H1 (cell line): ENCODE measurements around the gene SRXN1. TPM values are rescaled to one million over a fixed set of nuclear protein-coding genes. Genes with fewer than 3 reads are reported as not detected.
"Not testable (repeated sequence)": the region's sequence is repeated elsewhere in the genome, so short reads cannot be mapped to it uniquely, and the experiment has no call there.

ENCODE experiments used
- CTCF ChIA-PET: fragments of 300-600 bp; sonication (Branson Sonifier 250); formaldehyde crosslinking; loops from one replicate; lab custom pipeline; 2021; ENCODE audit not compliant: partially characterized antibody; lab: Charles Lee
- POLR2A ChIA-PET: fragments of 300-600 bp; sonication (Branson Sonifier 250); formaldehyde crosslinking; loops from one replicate; lab custom pipeline; 2021; ENCODE audit warnings: inconsistent platforms; ENCODE audit not compliant: partially characterized antibody; lab: Charles Lee
- DNase-seq, 2 experiments: peaks; one replicate each; pipeline versions ENCODE4 v3.0.0 to v3.0.0-alpha.2; 2010 to 2022; ENCODE audit warnings: low spot score in 2 of 2, low read depth in 1 of 2, mixed read lengths in 1 of 2
- FAIRE-seq: peaks from 2 replicates; lab custom pipeline; 2011; peaks lifted over from hg19 to GRCh38; lab: Jason Lieb, UNC
- H2AFZ ChIP-seq: 2 replicates; pipeline ENCODE4 v1.8.1; 2012; ENCODE audit warnings: low read length, inconsistent platforms
- H2AK5ac ChIP-seq: 2 replicates; pipeline ENCODE4 v1.6.1; 2013; ENCODE audit warnings: low read depth, low read length
- H2BK120ac ChIP-seq: replicated peaks from 2 replicates; pipeline ENCODE3; 2013; ENCODE audit warnings: low read depth, low read length, inconsistent platforms
- H2BK12ac ChIP-seq: 2 replicates; pipeline ENCODE4 v1.6.1; 2013; ENCODE audit warnings: low read depth, low read length
- H2BK15ac ChIP-seq: 2 replicates; pipeline ENCODE4 v1.6.1; 2013; ENCODE audit warnings: low read length
- H2BK20ac ChIP-seq: 2 replicates; pipeline ENCODE4 v1.6.1; 2013; ENCODE audit warnings: low read length
- H2BK5ac ChIP-seq: 2 replicates; pipeline ENCODE4 v1.6.1; 2013; ENCODE audit warnings: low read depth, low read length
- H3K14ac ChIP-seq: 2 replicates; pipeline ENCODE4 v1.6.1; 2013; ENCODE audit warnings: inconsistent platforms; ENCODE audit not compliant: insufficient read length
- H3K18ac ChIP-seq: 2 replicates; pipeline ENCODE4 v1.6.1; 2013; ENCODE audit warnings: low read length; ENCODE audit errors: extremely low read depth
- H3K23ac ChIP-seq: 2 replicates; pipeline ENCODE4 v1.6.1; 2013; ENCODE audit warnings: inconsistent platforms; ENCODE audit not compliant: insufficient read length
- H3K23me2 ChIP-seq: 2 replicates; pipeline ENCODE4 v1.6.1; 2013; ENCODE audit warnings: low read depth, low read length
- H3K27ac ChIP-seq: 2 replicates; pipeline ENCODE4 v1.6.1; 2011; ENCODE audit warnings: low read depth, low read length, inconsistent platforms
- H3K27me3 ChIP-seq, 4 experiments: replicated peaks in 1 of 4; 1 replicate in 1 of 4; 2 replicates in 3 of 4; pipeline versions ENCODE4 v1.6.1 to v1.8.1; 2011 to 2013; ENCODE audit warnings: low read length in 3 of 4, mild to moderate bottlenecking in 3 of 4, inconsistent platforms in 2 of 4, mixed read lengths in 2 of 4, moderate library complexity in 1 of 4; ENCODE audit not compliant: control insufficient read depth in 3 of 4, insufficient read depth in 3 of 4; ENCODE audit errors: extremely low read depth in 1 of 4
- H3K36me3 ChIP-seq, 4 experiments: 2 replicates each; pipeline versions ENCODE4 v1.6.1 to v1.8.1; 2011 to 2013; ENCODE audit warnings: mild to moderate bottlenecking in 4 of 4, low read length in 3 of 4, moderate library complexity in 2 of 4, control low read depth in 1 of 4, inconsistent platforms in 1 of 4; ENCODE audit not compliant: insufficient read depth in 4 of 4, control insufficient read depth in 2 of 4
- H3K4ac ChIP-seq: replicated peaks from 2 replicates; pipeline ENCODE3; 2013; ENCODE audit warnings: low read length, low read depth, mixed read lengths, inconsistent platforms; ENCODE audit not compliant: insufficient read length
- H3K4me1 ChIP-seq, 4 experiments: replicated peaks in 1 of 4; 1 replicate in 1 of 4; 2 replicates in 3 of 4; pipeline versions ENCODE4 v1.6.1 to v1.8.1; 2011 to 2013; ENCODE audit warnings: low read length in 3 of 4, inconsistent platforms in 2 of 4, mixed read lengths in 1 of 4; ENCODE audit not compliant: insufficient read depth in 4 of 4, control insufficient read depth in 3 of 4
- H3K4me2 ChIP-seq, 2 experiments: 2 replicates each; pipeline versions ENCODE4 v1.6.1 to v1.8.1; 2011 to 2013; ENCODE audit warnings: low read depth in 2 of 2, low read length in 2 of 2, control low read depth in 1 of 2, inconsistent platforms in 1 of 2, mild to moderate bottlenecking in 1 of 2; ENCODE audit not compliant: insufficient read depth in 1 of 2
- H3K4me3 ChIP-seq, 4 experiments: fragments of 200-600, 300-600 bp in 1 of 4; sonication (generic), shearing (Covaris generic), sonication (Bioruptor Twin) in 1 of 4; 2 replicates each; pipeline versions ENCODE4 v1.5.1 to v1.8.1; 2011 to 2016; ENCODE audit warnings: low read length in 4 of 4, low read depth in 3 of 4, control low read depth in 2 of 4, inconsistent platforms in 2 of 4, mild to moderate bottlenecking in 2 of 4, mixed read lengths in 1 of 4, moderate library complexity in 1 of 4; ENCODE audit not compliant: insufficient read depth in 2 of 4; ENCODE audit errors: extremely low read depth in 1 of 4
- H3K56ac ChIP-seq: replicated peaks from 2 replicates; pipeline ENCODE3; 2013; ENCODE audit warnings: low read depth, mild to moderate bottlenecking, mixed read lengths, low read length, inconsistent platforms; ENCODE audit not compliant: insufficient read length
- H3K79me1 ChIP-seq: 2 replicates; pipeline ENCODE4 v1.6.1; 2013; ENCODE audit warnings: low read depth, low read length, control low read depth
- H3K79me2 ChIP-seq, 2 experiments: 2 replicates each; pipeline versions ENCODE4 v1.6.1 to v1.8.1; 2012 to 2013; ENCODE audit warnings: low read length in 2 of 2, mild to moderate bottlenecking in 2 of 2, inconsistent platforms in 1 of 2; ENCODE audit not compliant: insufficient read depth in 2 of 2, control insufficient read depth in 1 of 2
- H3K9ac ChIP-seq, 4 experiments: replicated peaks in 1 of 4; 1 replicate in 1 of 4; 2 replicates in 3 of 4; pipeline versions ENCODE4 v1.6.1 to v1.8.1; 2011 to 2013; ENCODE audit warnings: low read depth in 3 of 4, low read length in 3 of 4, control low read depth in 2 of 4, mild to moderate bottlenecking in 2 of 4, moderate library complexity in 2 of 4, inconsistent platforms in 1 of 4; ENCODE audit errors: extremely low read depth in 1 of 4
- H3K9me3 ChIP-seq, 2 experiments: 2 replicates each; pipeline versions ENCODE4 v1.6.1 to v1.8.1; 2012 to 2013; ENCODE audit warnings: mild to moderate bottlenecking in 2 of 2, moderate library complexity in 2 of 2, control low read depth in 1 of 2, inconsistent platforms in 1 of 2, low read depth in 1 of 2, low read length in 1 of 2, mixed read lengths in 1 of 2; ENCODE audit not compliant: insufficient read depth in 2 of 2
- H4K20me1 ChIP-seq, 2 experiments: replicated peaks in 1 of 2; 2 replicates each; pipeline versions ENCODE3 to v1.8.1; 2011 to 2013; ENCODE audit warnings: inconsistent platforms in 2 of 2, low read length in 2 of 2, mild to moderate bottlenecking in 1 of 2; ENCODE audit not compliant: insufficient read depth in 2 of 2, control insufficient read depth in 1 of 2
- H4K5ac ChIP-seq: 2 replicates; pipeline ENCODE4 v1.6.1; 2013; ENCODE audit warnings: low read length, low read depth, mixed read lengths, inconsistent platforms; ENCODE audit not compliant: insufficient read length
- H4K8ac ChIP-seq: 2 replicates; pipeline ENCODE4 v1.8.0; 2013; ENCODE audit warnings: mild to moderate bottlenecking, moderate library complexity, low read length, inconsistent platforms; ENCODE audit not compliant: insufficient read depth; ENCODE audit errors: extremely low read depth
- H4K91ac ChIP-seq: replicated peaks from 2 replicates; pipeline ENCODE3; 2013; ENCODE audit warnings: low read length, mixed read lengths, inconsistent platforms; ENCODE audit not compliant: insufficient read length
- WGBS, 2 experiments: shearing (Covaris generic) in 1 of 2; methylation state at CpG; one replicate each; pipeline versions ENCODE4 v1.1.6 to v1.1.7; 2013 to 2015; ENCODE audit warnings: low lambda C conversion rate in 2 of 2, mixed read lengths in 2 of 2, inconsistent platforms in 1 of 2, low coverage in 1 of 2, missing lambda C conversion rate in 1 of 2; ENCODE audit not compliant: insufficient replicate concordance in 2 of 2, insufficient coverage in 1 of 2, insufficient read length in 1 of 2; ENCODE audit errors: extremely low coverage in 1 of 2, missing lambda C conversion rate in 1 of 2; 5-methylcytosine and 5-hydroxymethylcytosine counted together
- polyA plus RNA-seq, 7 experiments: library from polyadenylated mRNA; depleted of rRNA in 3 of 7; stranded (reverse) in 5 of 7; unstranded in 2 of 7; fragments of >200 nt in 5 of 7; fragments of 200-250 nt in 2 of 7; gene quantifications; 1 replicate in 5 of 7; 2 replicates in 1 of 7; 4 replicates in 1 of 7; pipeline versions ENCODE4 v1.2.1 to v1.2.3, GENCODE V29; 2011 to 2013; ENCODE audit warnings: missing spikeins in 2 of 7, mixed read lengths in 2 of 7
- total RNA-seq: library from RNA; stranded (reverse); fragmentation: NEBNext Ultra II Directional; extraction: Animal tissue kit (Norgen Biotek cat#: 25700); gene quantifications from 2 replicates; pipeline ENCODE4 v1.2.1, GENCODE V29; 2021

The SRXN1 gene
- total and polyA plus RNA-seq, 2 of the 8 experiments (the other 6 are each of a cell fraction or from before 2014, with no cell fraction given), result 12.2 to 15.8 TPM

DNA sequence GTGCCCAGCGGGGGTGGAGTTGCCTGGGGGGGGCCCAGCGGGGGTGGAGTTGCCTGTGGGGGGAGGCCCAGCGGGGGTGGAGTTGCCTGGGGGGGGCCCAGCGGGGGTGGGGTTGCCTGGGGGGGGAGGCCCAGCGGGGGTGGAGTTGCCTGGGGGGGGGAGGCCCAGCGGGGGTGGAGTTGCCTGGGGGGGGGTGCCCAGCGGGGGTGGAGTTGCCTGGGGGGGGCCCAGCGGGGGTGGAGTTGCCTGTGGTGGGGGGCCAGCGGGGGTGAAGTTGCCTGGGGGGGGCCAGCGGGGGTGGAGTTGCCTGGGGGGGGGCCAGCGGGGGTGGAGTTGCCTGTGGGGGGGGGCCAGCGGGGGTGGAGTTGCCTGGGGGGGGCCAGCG is 11.0 kb downstream of the SRXN1 start:
- POLR2A ChIA-PET, H3K56ac ChIP-seq, H3K79me2 ChIP-seq, H4K20me1 ChIP-seq, H3K4me3 ChIP-seq, H4K8ac ChIP-seq, DNase-seq, H2AFZ ChIP-seq, H4K91ac ChIP-seq, H3K27me3 ChIP-seq, H3K14ac ChIP-seq, H3K4me1 ChIP-seq, H2BK15ac ChIP-seq, H2BK5ac ChIP-seq, H2BK20ac ChIP-seq, H2AK5ac ChIP-seq, H3K9ac ChIP-seq, H3K23me2 ChIP-seq, H3K4me2 ChIP-seq, H2BK120ac ChIP-seq, H3K27ac ChIP-seq, FAIRE-seq, H3K9me3 ChIP-seq, H4K5ac ChIP-seq, H2BK12ac ChIP-seq, H3K23ac ChIP-seq, H3K36me3 ChIP-seq, H3K4ac ChIP-seq, H3K18ac ChIP-seq, H3K79me1 ChIP-seq: not testable (repeated sequence)
- CTCF ChIA-PET, result interaction anchor here (0.6 to 11.0 kb wide), 13 partner anchors 16 to 98 kb away, joined by 3 to 157 read pairs (median 5); partner anchors contain the start of gene CSNK2A1
- WGBS, 2 experiments, result no CpG with 5 or more reads among the region's 13 CpGs
